OCI-LY3 (cell line): ENCODE results near the gene CHCHD1.

Source experiments
- CTCF ChIP-seq: fragments of 200-600, 300-600 bp; sonication (generic); IDR thresholded peaks from 2 replicates; pipeline ENCODE4 v1.5.1; 2014; ENCODE audit warnings: antibody characterized with exemption, low read length, low read depth
- EZH2phosphoT487 ChIP-seq: fragments of 200-600 bp; shearing (Covaris generic); IDR thresholded peaks from 2 replicates; pipeline ENCODE4 v1.6.1; 2018; ENCODE audit warnings: antibody characterized with exemption, mixed run types, low read depth

GRCh38 chr10:73781548-73781878, 335 bp upstream of the CHCHD1 start:
- no peak for TF ChIP-seq CTCF
- TF ChIP-seq EZH2phosphoT487, result no peak
